Heart left ventricle (tissue), 16 donors: ENCODE results near the gene ADARB1. TPM values are rescaled to one million over a fixed set of nuclear protein-coding genes. Genes with fewer than 3 reads are reported as not detected.

ENCODE experiments used
- ATAC-seq, 4 donors: fragments of 200-7000 bp; cut with Tn5 transposase; one replicate each; pipeline ENCODE4 v1.9.1; 2020 to 2022; ENCODE audit warnings: moderate library complexity in 4 of 4, mild to moderate bottlenecking in 3 of 4, moderate number of reproducible peaks in 1 of 4
- DNase-seq, 5 donors: peaks; one replicate each; pipeline ENCODE4 v3.0.0-alpha.2; 2020
- H3K27ac ChIP-seq, 12 donors: fragments of 200-600 bp; sonication (generic) in 4 of 12; one replicate each; pipeline versions ENCODE4 v1.5.0 to v1.8.0; 2016 to 2022; ENCODE audit warnings: mild to moderate bottlenecking in 2 of 12
- H3K27me3 ChIP-seq, 9 donors: fragments of 200-600 bp; sonication (generic) in 2 of 9; one replicate each; pipeline versions ENCODE4 v1.5.1 to v1.8.0; 2016 to 2022; ENCODE audit warnings: mild to moderate bottlenecking in 3 of 9
- H3K36me3 ChIP-seq, 9 donors: fragments of 200-600 bp; sonication (generic) in 2 of 9; one replicate each; pipeline versions ENCODE4 v1.5.0 to v1.8.0; 2018 to 2022; ENCODE audit warnings: mild to moderate bottlenecking in 2 of 9
- H3K4me1 ChIP-seq, 12 donors: fragments of 200-600 bp; sonication (generic) in 4 of 12; one replicate each; pipeline versions ENCODE4 v1.5.0 to v1.8.0; 2016 to 2022; ENCODE audit warnings: mild to moderate bottlenecking in 3 of 12
- H3K4me3 ChIP-seq, 12 donors: fragments of 200-600 bp; sonication (generic) in 4 of 12; one replicate each; pipeline versions ENCODE4 v1.5.0 to v1.8.0; 2017 to 2022; ENCODE audit warnings: mild to moderate bottlenecking in 9 of 12, moderate library complexity in 4 of 12
- H3K9me3 ChIP-seq, 12 donors: fragments of 200-600 bp; sonication (generic) in 4 of 12; one replicate each; pipeline versions ENCODE4 v1.5.0 to v1.8.0; 2016 to 2022; ENCODE audit warnings: mild to moderate bottlenecking in 1 of 12
- CTCF ChIP-seq, 12 donors: fragments of 200-600 bp; sonication (generic) in 4 of 12; IDR thresholded peaks; one replicate each; pipeline versions ENCODE4 v1.5.0 to v1.8.0; 2018 to 2022; ENCODE audit warnings: antibody characterized with exemption in 12 of 12, mild to moderate bottlenecking in 5 of 12
- POLR2A ChIP-seq, 2 donors: fragments of 450-650 bp; IDR thresholded peaks; one replicate each; pipeline ENCODE4 v1.6.1; 2017; ENCODE audit warnings: antibody characterized with exemption in 2 of 2, mild to moderate bottlenecking in 2 of 2, moderate library complexity in 2 of 2
- WGBS, 4 donors: extraction: QIAGEN DNeasy Blood & Tissue Kit in 2 of 4; methylation state at CpG; one replicate each; pipeline versions ENCODE4 v1.1.5 to v1.1.7; 2013 to 2018; 5-methylcytosine and 5-hydroxymethylcytosine counted together
- intact Hi-C, 10 donors: fragments of 100-400 bp; cut with DNase I; formaldehyde crosslinking; loops; one replicate each; pipeline versions ENCODE4 v1.11.1 to v1.14.2; 2022
- polyA plus RNA-seq, 2 donors: library from polyadenylated mRNA; stranded (reverse); fragments of 200-250 nt; gene quantifications; one replicate each; pipeline ENCODE4 v1.2.3, GENCODE V29; 2013
- total RNA-seq, 9 donors: library from RNA; depleted of rRNA in 2 of 9; stranded (reverse); fragments of >200 nt in 2 of 9; fragmentation: NEBNext Ultra II Directional in 3 of 9; extraction: Animal tissue kit (Norgen Biotek cat#: 25700) in 3 of 9; gene quantifications; one replicate each; pipeline versions ENCODE4 v1.1.0 to v1.2.4, GENCODE V29; 2016 to 2023
- donor health status: ischemic (EF 13 %, LVEDD 7.1; RV severe dilation, severe dysfunction).
- donor health status: healthy with polysubstance abuse.
- donor health status: DM: no; HTN: yes; CAD: no.
- donor health status: DM: no; HTN: no; CAD: no.
- donor health status: ischemic (EF 25% LVEDD 6.9; RV normal size, moderate dysfunction).
- donor health status: ischemic (EF 25% LVEDD 5.7; RV mildly dilated, moderate dysfunction).
- donor health status: healthy.
- donor health status: DM: yes; HTN: yes; CAD: no.
- donor health status: ischemic (EF 35%, LVEDD 5.7; RV mildly dilated, moderate dysfunction).
- donor health status: nonischemic (EF 11% LVEDD 7.7; RV severe dilation, severe dysfunction).
- donor health status: DM: yes; HTN: yes; CAD: no.
- donor health status: PGD.
- donor health status: ischemic (EF 29% LVEDD 5.4; RV normal size, mild dysfunction).
- donor health status: nonischemic (EF 23%, LVEDD 6.1; RV moderate dilation, normal function).

Gene ADARB1
- total and polyA plus RNA-seq, 11 donors, result 6.9 to 16.3 (median 12.0) TPM

GRCh38 chr21:45056296-45056904, 18.0 kb upstream of the ADARB1 start:
- ATAC-seq (peak in 2 of 4 donors; percentile 66 to 74), DNase-seq (no peak)
- peaks cover 0 to 3% (median 0%) of the 10 kb centered on the region in 9 donors for H3K27me3 ChIP-seq
- H3K9me3 ChIP-seq, result no peaks in the 10 kb centered on the region
- peaks cover 0 to 12% (median 4%) of the 10 kb centered on the region in 12 donors for H3K4me1 ChIP-seq
- H3K36me3 ChIP-seq, result no peaks in the 10 kb centered on the region
- WGBS, 4 donors, result 65 to 73% (median 69%) methylated on average over 22 of the region's 22 CpGs
- no peak for TF ChIP-seq POLR2A (IDR thresholded peaks at IDR 0.05)
- no peak for TF ChIP-seq CTCF (IDR thresholded peaks at IDR 0.05)
- H3K4me3 ChIP-seq, result peak overlapping the region in 8 of 12 donors; percentile 1 to 29 (median 20)
- intact Hi-C loops, result no loop called here
- H3K27ac ChIP-seq, result peak overlapping the region in 11 of 12 donors; percentile 18 to 85 (median 60)

GRCh38 chr21:45056917-45057560, 17.3 kb upstream of the ADARB1 start:
- no peak overlapping the region for H3K4me3 ChIP-seq
- 74 to 88% (median 75%) methylated on average over 12 of the region's 12 CpGs for WGBS, 4 donors

GRCh38 chr21:45057886-45058285, 16.5 kb upstream of the ADARB1 start:
- intact Hi-C loops, result no loop called here
- H3K27ac ChIP-seq, result no peak overlapping the region
- peaks cover 0 to 3% (median 0%) of the 10 kb centered on the region in 9 donors for H3K27me3 ChIP-seq
- ATAC-seq (no peak), DNase-seq (no peak)
- no peaks in the 10 kb centered on the region for H3K36me3 ChIP-seq
- 88 to 93% (median 89%) methylated on average over 11 to 14 of the region's 14 CpGs for WGBS, 4 donors
- H3K9me3 ChIP-seq, result peaks cover 0 to under 1% (median 0%) of the 10 kb centered on the region in 12 donors
- H3K4me3 ChIP-seq, result no peak overlapping the region
- TF ChIP-seq POLR2A (IDR thresholded peaks at IDR 0.05), result no peak
- no peak for TF ChIP-seq CTCF (IDR thresholded peaks at IDR 0.05)
- peaks cover 0 to 12% (median 4%) of the 10 kb centered on the region in 12 donors for H3K4me1 ChIP-seq

More at GRCh38 chr21:45056917-45057560, 17.3 kb upstream of the ADARB1 start:
- H3K4me1 ChIP-seq, result peaks cover 0 to 12% (median 4%) of the 10 kb centered on the region in 12 donors
- TF ChIP-seq CTCF (IDR thresholded peaks at IDR 0.05), result no peak
- no peaks in the 10 kb centered on the region for H3K9me3 ChIP-seq
- peaks cover 0 to 3% (median 0%) of the 10 kb centered on the region in 9 donors for H3K27me3 ChIP-seq
- no peak for DNase-seq
- intact Hi-C loops, result no loop called here
- no peaks in the 10 kb centered on the region for H3K36me3 ChIP-seq
- H3K27ac ChIP-seq, result peak overlapping the region in 8 of 12 donors; percentile 18 to 66 (median 44)
- no peak for ATAC-seq

DNA sequence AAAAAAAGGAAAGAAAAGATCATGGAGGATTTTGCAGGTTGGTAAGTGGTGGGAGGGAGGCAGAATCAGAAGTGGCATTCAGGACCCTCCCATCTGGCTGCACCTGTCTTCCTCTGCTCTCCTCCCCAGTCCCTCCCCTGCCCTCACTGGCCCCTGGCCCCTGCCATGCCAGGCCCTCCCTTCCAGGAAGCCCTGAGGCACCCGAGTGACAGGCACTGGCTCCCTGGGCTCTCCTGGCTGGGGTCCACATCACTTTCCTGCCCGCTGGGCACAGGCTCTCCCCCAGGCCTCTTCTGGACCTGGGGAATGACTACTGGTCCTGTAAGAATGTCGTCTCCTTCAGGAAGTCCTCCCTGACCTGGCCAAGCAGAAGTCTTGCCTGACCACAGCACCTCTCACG, 15.3 kb upstream of the ADARB1 start:
- TF ChIP-seq POLR2A (IDR thresholded peaks at IDR 0.05) (no peak), CTCF (IDR thresholded peaks at IDR 0.05) (no peak)
- no peak overlapping the region for H3K27ac ChIP-seq
- 81 to 91% (median 85%) methylated on average over 4 of the region's 4 CpGs for WGBS, 4 donors
- no peaks in the 10 kb centered on the region for H3K36me3 ChIP-seq
- H3K4me3 ChIP-seq, result no peak overlapping the region
- H3K9me3 ChIP-seq, result peaks cover 0 to 7% (median 0%) of the 10 kb centered on the region in 12 donors
- intact Hi-C loops, result no loop called here
- peaks cover 0 to 13% (median 6%) of the 10 kb centered on the region in 12 donors for H3K4me1 ChIP-seq
- no peaks in the 10 kb centered on the region for H3K27me3 ChIP-seq
- ATAC-seq (no peak), DNase-seq (no peak)
